ENCODE data around the gene CMSS1.

DNA sequence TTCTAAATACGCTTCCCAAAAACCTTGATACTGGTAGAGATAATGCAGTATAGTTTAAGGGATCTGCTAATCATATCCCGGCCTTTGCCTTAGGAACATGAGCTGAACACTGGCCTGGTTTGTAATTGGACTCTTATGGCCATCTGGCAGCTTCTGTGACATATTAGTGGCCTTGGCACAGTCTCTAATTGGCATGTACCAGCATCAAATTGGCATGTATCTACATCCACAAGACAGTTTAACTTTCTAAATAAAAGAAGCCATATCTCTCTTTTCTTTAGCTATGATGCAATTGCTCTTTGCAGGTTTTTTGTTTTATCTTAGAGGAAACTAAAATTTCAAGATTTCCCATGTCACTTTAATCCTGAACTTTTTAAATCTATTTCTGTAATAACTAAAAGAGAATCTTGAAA lies 341.3 kb downstream of the CMSS1 start:
- TF ChIP-seq, protein P1, sequence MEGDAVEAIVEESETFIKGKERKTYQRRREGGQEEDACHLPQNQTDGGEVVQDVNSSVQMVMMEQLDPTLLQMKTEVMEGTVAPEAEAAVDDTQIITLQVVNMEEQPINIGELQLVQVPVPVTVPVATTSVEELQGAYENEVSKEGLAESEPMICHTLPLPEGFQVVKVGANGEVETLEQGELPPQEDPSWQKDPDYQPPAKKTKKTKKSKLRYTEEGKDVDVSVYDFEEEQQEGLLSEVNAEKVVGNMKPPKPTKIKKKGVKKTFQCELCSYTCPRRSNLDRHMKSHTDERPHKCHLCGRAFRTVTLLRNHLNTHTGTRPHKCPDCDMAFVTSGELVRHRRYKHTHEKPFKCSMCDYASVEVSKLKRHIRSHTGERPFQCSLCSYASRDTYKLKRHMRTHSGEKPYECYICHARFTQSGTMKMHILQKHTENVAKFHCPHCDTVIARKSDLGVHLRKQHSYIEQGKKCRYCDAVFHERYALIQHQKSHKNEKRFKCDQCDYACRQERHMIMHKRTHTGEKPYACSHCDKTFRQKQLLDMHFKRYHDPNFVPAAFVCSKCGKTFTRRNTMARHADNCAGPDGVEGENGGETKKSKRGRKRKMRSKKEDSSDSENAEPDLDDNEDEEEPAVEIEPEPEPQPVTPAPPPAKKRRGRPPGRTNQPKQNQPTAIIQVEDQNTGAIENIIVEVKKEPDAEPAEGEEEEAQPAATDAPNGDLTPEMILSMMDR (IDR thresholded peaks at IDR 0.05), result no peak
- TF ChIP-seq POLR2A (IDR thresholded peaks at IDR 0.05), result no peak

Data from right lobe of liver (tissue), 4 donors.